ENCODE measurements around the gene B3GNT9. TPM values are rescaled to one million over a fixed set of nuclear protein-coding genes. Genes with fewer than 3 reads are reported as not detected.

The B3GNT9 gene
- total RNA-seq, 1 donor from 2014 or later, result 5.1 TPM

DNA sequence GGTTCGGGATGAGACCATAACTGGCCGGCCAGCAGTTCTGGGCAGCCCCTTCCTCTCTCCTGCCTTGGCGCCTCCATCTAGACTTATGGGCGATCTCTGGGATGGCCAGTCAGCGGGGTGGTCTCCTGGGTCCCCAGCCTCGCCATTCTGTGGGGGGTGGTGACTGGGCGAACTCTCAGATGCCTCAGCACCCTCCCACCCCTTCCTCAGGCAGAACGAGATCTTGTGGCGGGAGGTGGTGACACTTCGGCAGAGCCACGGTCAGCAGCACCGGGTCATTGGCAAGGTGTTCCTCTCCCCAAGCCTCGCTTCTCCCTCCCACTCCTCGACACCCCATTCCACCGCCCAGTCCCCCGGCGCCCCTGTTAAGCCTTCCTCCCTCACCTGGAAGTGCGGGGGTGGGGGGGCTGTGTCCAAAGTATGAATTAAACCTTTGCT is 15.3 kb upstream of the B3GNT9 start:
- Mint-ChIP-seq H3K4me1 (peaks cover 13% of the 10 kb centered on the region), H3K9me3 (no peaks in the 10 kb centered on the region), H3K4me3 (no peak overlapping the region), H3K27ac (ENCODE audit: unreplicated experiment) (no peak overlapping the region), H3K27me3 (ENCODE audit: low read depth) (peaks cover 94% of the 10 kb centered on the region), H3K36me3 (ENCODE audit: low read depth) (no peaks in the 10 kb centered on the region)
- TF ChIP-seq CTCF (conservative IDR thresholded peaks at IDR 0.05), result no peak
- DNase-seq (ENCODE audit: low read depth, low spot score), result no peak

- DNase-seq (ENCODE audit: low read depth, low spot score), result no peak
- H3K9me3 Mint-ChIP-seq, result no peaks in the 10 kb centered on the region
- TF ChIP-seq CTCF (conservative IDR thresholded peaks at IDR 0.05), result no peak
- H3K27me3 Mint-ChIP-seq (ENCODE audit: low read depth), result peaks cover 96% of the 10 kb centered on the region
- H3K27ac Mint-ChIP-seq (ENCODE audit: unreplicated experiment), result no peak overlapping the region
- H3K4me3 Mint-ChIP-seq, result peak overlapping the region; percentile 57
- H3K4me1 Mint-ChIP-seq, result peaks cover 14% of the 10 kb centered on the region
- no peaks in the 10 kb centered on the region for H3K36me3 Mint-ChIP-seq (ENCODE audit: low read depth)
Observed at GRCh38 chr16:67165121-67166078, 14.6 kb upstream of the B3GNT9 start.

DNA sequence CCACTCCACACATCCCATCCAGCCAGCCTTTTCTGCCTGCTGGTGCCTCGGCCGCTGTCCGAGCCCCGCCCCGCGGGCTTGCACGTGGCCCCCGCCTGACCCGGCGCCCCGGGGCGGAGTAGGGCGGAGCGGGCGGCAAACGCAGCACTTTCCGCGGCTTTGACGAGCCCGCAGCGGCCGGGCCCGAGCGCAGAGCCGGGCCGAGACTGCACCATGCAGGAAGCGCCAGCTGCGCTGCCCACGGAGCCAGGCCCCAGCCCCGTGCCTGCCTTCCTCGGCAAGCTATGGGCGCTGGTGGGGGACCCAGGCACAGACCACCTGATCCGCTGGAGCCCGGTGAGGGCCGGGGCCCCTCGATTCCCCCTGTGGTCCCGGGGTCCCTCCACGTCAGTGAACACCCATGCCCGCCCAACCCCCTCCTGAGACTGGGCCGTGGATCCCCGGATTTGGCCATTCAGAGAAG is 13.8 kb upstream of the B3GNT9 start, which contains the start of gene HSF4:
Gene HSF4, plus strand, starts transcription at position 147 of the 463 bp plus-strand sequence. Its CDS starts 67 bp downstream, at position 214.
- H3K36me3 Mint-ChIP-seq (ENCODE audit: low read depth), result no peaks in the 10 kb centered on the region
- peak within 1 kb of the TSS; percentile 57 for H3K4me3 Mint-ChIP-seq
- no peak within 1 kb of the TSS for H3K27ac Mint-ChIP-seq (ENCODE audit: unreplicated experiment)
- DNase-seq (ENCODE audit: low read depth, low spot score), result no peak
- no peaks in the 10 kb centered on the region for H3K9me3 Mint-ChIP-seq
- peaks cover 8% of the 10 kb centered on the region for H3K4me1 Mint-ChIP-seq
- TF ChIP-seq CTCF (conservative IDR thresholded peaks at IDR 0.05), result no peak
- H3K27me3 Mint-ChIP-seq (ENCODE audit: low read depth), result peaks cover 97% of the 10 kb centered on the region

GRCh38 chr16:67163999-67164558 is 13.3 kb upstream of the B3GNT9 start:
- H3K27me3 Mint-ChIP-seq (ENCODE audit: low read depth), result peaks cover 97% of the 10 kb centered on the region
- H3K27ac Mint-ChIP-seq (ENCODE audit: unreplicated experiment), result no peak overlapping the region
- DNase-seq (ENCODE audit: low read depth, low spot score), result no peak
- H3K4me3 Mint-ChIP-seq, result peak overlapping the region; percentile 54
- no peaks in the 10 kb centered on the region for H3K36me3 Mint-ChIP-seq (ENCODE audit: low read depth)
- no peak for TF ChIP-seq CTCF (conservative IDR thresholded peaks at IDR 0.05)
- no peaks in the 10 kb centered on the region for H3K9me3 Mint-ChIP-seq
- H3K4me1 Mint-ChIP-seq, result peaks cover 9% of the 10 kb centered on the region

GRCh38 chr16:67163164-67163998 is 12.6 kb upstream of the B3GNT9 start:
- peak overlapping the region; percentile 47 for H3K4me3 Mint-ChIP-seq
- no peak overlapping the region for H3K27ac Mint-ChIP-seq (ENCODE audit: unreplicated experiment)
- no peaks in the 10 kb centered on the region for H3K9me3 Mint-ChIP-seq
- TF ChIP-seq CTCF (conservative IDR thresholded peaks at IDR 0.05), result no peak
- peaks cover 15% of the 10 kb centered on the region for H3K4me1 Mint-ChIP-seq
- H3K27me3 Mint-ChIP-seq (ENCODE audit: low read depth), result peaks cover 97% of the 10 kb centered on the region
- DNase-seq (ENCODE audit: low read depth, low spot score), result no peak
- no peaks in the 10 kb centered on the region for H3K36me3 Mint-ChIP-seq (ENCODE audit: low read depth)

Data from neural crest cell (in vitro differentiated cells).